GM23248 (cell line): ENCODE measurements around the gene ANXA5. TPM values are rescaled to one million over a fixed set of nuclear protein-coding genes. Genes with fewer than 3 reads are reported as not detected.
A peak's percentile ranks its signal among the peaks of the same experiment; 100 is the strongest.

Experiments
- DNase-seq: peaks from one replicate; pipeline ENCODE4 v3.0.0-alpha.2; 2015
- H2AFZ ChIP-seq: fragments of 200-600 bp; sonication (generic); 2 replicates; pipeline ENCODE4 v1.6.1; 2016; ENCODE audit warnings: antibody characterized with exemption
- H3F3A ChIP-seq: fragments of 200-600 bp; sonication (generic); 2 replicates; pipeline ENCODE4 v1.6.1; 2016; ENCODE audit warnings: mild to moderate bottlenecking, antibody characterized with exemption, mixed run types; ENCODE audit not compliant: insufficient read depth
- H3K27ac ChIP-seq: fragments of 200-600 bp; sonication (generic); 2 replicates; pipeline ENCODE4 v1.5.1; 2016; ENCODE audit warnings: mild to moderate bottlenecking
- H3K27me3 ChIP-seq: fragments of 200-600 bp; sonication (generic); replicated peaks from 2 replicates; pipeline ENCODE4 v1.6.1; 2016; ENCODE audit warnings: mild to moderate bottlenecking; ENCODE audit not compliant: insufficient read depth
- H3K36me3 ChIP-seq: fragments of 200-600 bp; sonication (generic); 2 replicates; pipeline ENCODE4 v1.6.1; 2016; ENCODE audit warnings: low read depth, mild to moderate bottlenecking
- H3K4me1 ChIP-seq: fragments of 200-600 bp; sonication (generic); 2 replicates; pipeline ENCODE4 v1.6.1; 2016; ENCODE audit warnings: mild to moderate bottlenecking; ENCODE audit not compliant: insufficient read depth
- H3K4me2 ChIP-seq: fragments of 200-600 bp; sonication (generic); one replicate; pipeline ENCODE4 v1.6.1; 2016; ENCODE audit warnings: mild to moderate bottlenecking; ENCODE audit not compliant: unreplicated experiment
- H3K4me3 ChIP-seq: fragments of 200-600 bp; sonication (generic); 2 replicates; pipeline ENCODE4 v1.5.1; 2016; ENCODE audit warnings: mild to moderate bottlenecking
- H3K79me2 ChIP-seq: fragments of 200-600 bp; sonication (generic); 2 replicates; pipeline ENCODE4 v1.6.1; 2016; ENCODE audit warnings: mild to moderate bottlenecking; ENCODE audit not compliant: insufficient read depth
- H3K9ac ChIP-seq: fragments of 200-600 bp; sonication (generic); 2 replicates; pipeline ENCODE4 v1.6.1; 2016; ENCODE audit warnings: mild to moderate bottlenecking
- H3K9me2 ChIP-seq: fragments of 200-600 bp; sonication (generic); 2 replicates; pipeline ENCODE4 v1.6.1; 2016; ENCODE audit warnings: mixed run types, mild to moderate bottlenecking, moderate library complexity; ENCODE audit not compliant: insufficient read depth
- H3K9me3 ChIP-seq: fragments of 200-600 bp; sonication (generic); one replicate; pipeline ENCODE4 v1.6.1; 2017; ENCODE audit warnings: low read depth
- H4K20me1 ChIP-seq: fragments of 200-600 bp; sonication (generic); 2 replicates; pipeline ENCODE4 v1.6.0; 2016; ENCODE audit not compliant: insufficient read depth
- EZH2 ChIP-seq: fragments of 200-600 bp; sonication (generic); IDR thresholded peaks from 2 replicates; pipeline ENCODE4 v1.6.1; 2018; ENCODE audit warnings: antibody characterized with exemption, mild to moderate bottlenecking; ENCODE audit not compliant: insufficient read depth, poor library complexity, severe bottlenecking
- EZH2phosphoT487 ChIP-seq: fragments of 200-600 bp; sonication (generic); IDR thresholded peaks from 2 replicates; pipeline ENCODE4 v1.6.1; 2018; ENCODE audit warnings: antibody characterized with exemption, moderate library complexity, mild to moderate bottlenecking, low read depth; ENCODE audit not compliant: insufficient read depth
- WGBS, 2 experiments: methylation state at CpG; one replicate each; pipeline ENCODE4 v1.1.6; 2015 to 2017; ENCODE audit warnings: low lambda C conversion rate in 2 of 2, low coverage in 1 of 2; ENCODE audit errors: missing lambda C conversion rate in 2 of 2; 5-methylcytosine and 5-hydroxymethylcytosine counted together
- in situ Hi-C: fragments of 300-500 bp; cut with MboI; formaldehyde crosslinking; loops from 2 replicates; pipeline ENCODE4 v1.15.0; 2020
- polyA plus RNA-seq: library from polyadenylated mRNA; unstranded; fragments of >200 nt; fragmentation: Nextera tagmentation; extraction: Ambion mirVana; gene quantifications from 2 replicates; pipeline ENCODE4 v1.2.1, GENCODE V29; 2016
- total RNA-seq: library from RNA; depleted of rRNA; stranded (reverse); fragments of >200 nt; shearing (Covaris generic); gene quantifications from 2 replicates; pipeline ENCODE4 v1.2.3, GENCODE V29; 2014

Gene ANXA5
- total and polyA plus RNA-seq, 2 experiments from 2014 or later, result 1,082 to 1,730 TPM

DNA sequence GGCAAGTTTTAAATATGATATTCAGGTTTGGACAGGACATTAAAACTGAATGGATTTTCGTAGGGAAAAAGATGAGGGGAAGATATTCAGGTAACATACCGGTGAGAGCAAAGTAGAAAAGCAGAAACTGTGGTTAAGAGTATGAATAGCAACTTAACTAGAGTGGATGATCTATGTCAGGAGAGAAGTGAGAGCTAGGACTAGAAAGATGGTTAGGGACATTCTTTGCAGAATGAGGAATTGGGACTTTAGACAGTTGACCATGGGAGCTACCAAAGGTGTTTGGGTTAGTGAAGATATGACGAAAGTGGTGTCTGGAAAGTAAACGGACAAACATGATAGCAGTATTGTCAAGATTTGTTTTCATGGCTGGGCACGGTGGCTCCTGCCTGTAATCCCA, 45.2 kb downstream of the ANXA5 start:
- Histone ChIP-seq H3K79me2 (no peaks in the 10 kb centered on the region), H3K4me2 (no peak overlapping the region), H3K27me3 (no peaks in the 10 kb centered on the region), H3F3A (no peaks in the 10 kb centered on the region), H3K9ac (no peak overlapping the region), H3K27ac (no peak overlapping the region), H3K9me3 (no peaks in the 10 kb centered on the region), H2AFZ (no peak overlapping the region), H4K20me1 (no peaks in the 10 kb centered on the region), H3K9me2 (no peaks in the 10 kb centered on the region), H3K36me3 (no peaks in the 10 kb centered on the region), H3K4me1 (no peaks in the 10 kb centered on the region), H3K4me3 (no peak overlapping the region)
- TF ChIP-seq EZH2phosphoT487 (no peak), EZH2 (no peak)
- WGBS, 2 experiments, result 62 to 69% methylated on average over 5 of the region's 5 CpGs
- no peak for DNase-seq
- in situ Hi-C loops, result loop anchor here (10.0 kb wide), 1 partner anchor 277 kb away; no protein-coding TSS in a partner anchor

DNA sequence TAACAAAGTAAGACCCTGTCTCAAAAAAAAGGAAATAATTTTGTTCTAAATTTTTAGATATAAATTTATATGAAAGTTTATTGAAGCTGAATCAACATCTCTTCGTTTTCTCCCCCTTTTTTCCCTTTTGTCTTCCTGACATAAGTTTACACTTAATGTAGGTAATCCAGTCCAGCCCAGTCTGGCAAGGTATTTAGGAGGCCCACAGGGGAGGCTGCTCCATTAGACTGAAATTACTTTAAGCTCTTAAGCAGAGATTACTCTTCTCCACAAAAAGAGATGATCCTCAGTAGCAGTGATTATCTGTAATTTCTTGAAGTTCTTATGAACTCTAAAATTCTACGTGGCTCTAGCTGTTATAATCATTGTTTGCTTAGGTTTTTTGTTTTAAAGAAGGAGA, 46.0 kb downstream of the ANXA5 start:
- Histone ChIP-seq H3F3A (no peaks in the 10 kb centered on the region), H3K36me3 (no peaks in the 10 kb centered on the region), H3K4me3 (no peak overlapping the region), H3K27me3 (no peaks in the 10 kb centered on the region), H3K4me2 (no peak overlapping the region), H3K4me1 (no peaks in the 10 kb centered on the region), H3K9me2 (no peaks in the 10 kb centered on the region), H2AFZ (no peak overlapping the region), H3K27ac (no peak overlapping the region), H3K79me2 (no peaks in the 10 kb centered on the region), H3K9me3 (no peaks in the 10 kb centered on the region), H3K9ac (no peak overlapping the region), H4K20me1 (no peaks in the 10 kb centered on the region)
- WGBS, 2 experiments, result 67 to 70% methylated on average over 2 of the region's 2 CpGs
- TF ChIP-seq EZH2, result no peak
- no peak for TF ChIP-seq EZH2phosphoT487
- in situ Hi-C loops, result loop anchor here (10.0 kb wide), 1 partner anchor 276 kb away; no protein-coding TSS in a partner anchor
- no peak for DNase-seq

DNA sequence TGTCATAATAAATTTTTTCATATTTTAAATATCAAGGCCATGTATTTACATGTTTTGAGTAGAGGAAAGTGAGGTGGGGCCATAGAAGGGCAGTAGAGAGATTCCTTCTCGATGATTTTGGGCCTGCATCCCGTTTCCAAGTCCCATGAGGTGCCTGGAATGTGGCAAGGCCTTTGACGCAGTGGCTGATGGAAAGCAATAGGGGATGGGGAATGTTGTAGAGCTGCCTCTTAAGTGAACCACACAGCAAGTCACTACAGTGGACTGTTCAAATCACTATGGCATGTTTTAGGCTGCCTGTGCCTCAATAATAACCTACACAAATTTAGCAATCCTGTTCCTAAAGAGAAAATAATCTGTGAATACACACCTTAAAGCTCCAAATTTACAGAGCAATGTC, 48.3 kb downstream of the ANXA5 start:
- peak; percentile 40 for DNase-seq
- in situ Hi-C loops, result no loop called here
- Histone ChIP-seq H3F3A (no peaks in the 10 kb centered on the region), H3K27ac (no peak overlapping the region), H3K9me2 (no peaks in the 10 kb centered on the region), H3K4me3 (no peak overlapping the region), H4K20me1 (no peaks in the 10 kb centered on the region), H2AFZ (no peak overlapping the region), H3K4me1 (no peaks in the 10 kb centered on the region), H3K36me3 (no peaks in the 10 kb centered on the region), H3K9me3 (no peaks in the 10 kb centered on the region), H3K27me3 (no peaks in the 10 kb centered on the region), H3K4me2 (no peak overlapping the region), H3K9ac (no peak overlapping the region), H3K79me2 (no peaks in the 10 kb centered on the region)
- no peak for TF ChIP-seq EZH2
- no peak for TF ChIP-seq EZH2phosphoT487
- WGBS, 2 experiments, result 22 to 24% methylated on average over 3 of the region's 3 CpGs

DNA sequence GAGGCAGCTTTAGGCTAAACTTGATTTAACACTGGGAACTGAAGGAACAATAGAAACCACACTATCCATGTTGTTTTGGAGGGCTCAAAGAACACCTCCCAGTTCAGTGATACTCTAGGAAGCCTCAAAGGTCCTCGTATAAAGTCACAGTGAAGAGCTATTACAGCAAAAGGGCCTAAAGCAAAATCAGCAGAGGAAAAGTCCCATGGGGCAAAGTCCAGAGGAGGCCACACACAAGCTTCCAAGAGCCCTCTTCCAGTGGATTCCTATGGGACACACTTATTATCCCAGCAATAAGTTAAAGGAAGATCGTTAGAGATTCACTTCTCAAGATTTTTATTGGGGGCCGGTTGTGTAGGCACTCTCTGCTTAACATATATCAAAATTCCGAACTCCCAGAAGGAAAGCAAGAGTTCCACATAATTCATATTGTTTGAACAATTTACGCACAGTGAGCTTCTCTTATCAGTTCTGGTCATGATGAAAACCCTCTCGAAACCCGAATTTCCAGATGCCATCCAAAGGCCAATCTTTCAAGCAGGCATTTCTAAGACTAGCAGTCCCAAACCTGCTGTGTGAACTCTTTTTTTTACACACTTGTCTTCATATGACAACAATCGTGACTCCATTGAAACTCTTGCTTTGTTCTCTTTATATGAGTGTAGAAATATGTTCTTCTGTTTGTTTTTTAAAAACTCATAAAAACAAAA, 53.7 kb downstream of the ANXA5 start:
- no peak overlapping the region for H3K4me3 ChIP-seq
- DNase-seq, result no peak
- H3K4me1 ChIP-seq, result no peaks in the 10 kb centered on the region
- no peaks in the 10 kb centered on the region for H3F3A ChIP-seq
- in situ Hi-C loops, result no loop called here
- TF ChIP-seq EZH2phosphoT487, result no peak
- no peak overlapping the region for H2AFZ ChIP-seq
- no peaks in the 10 kb centered on the region for H3K79me2 ChIP-seq
- no peaks in the 10 kb centered on the region for H3K27me3 ChIP-seq
- H3K9me2 ChIP-seq, result no peaks in the 10 kb centered on the region
- WGBS, 2 experiments, result 74 to 75% methylated on average over 8 of the region's 8 CpGs
- no peak overlapping the region for H3K9ac ChIP-seq
- no peak overlapping the region for H3K27ac ChIP-seq
- H4K20me1 ChIP-seq, result no peaks in the 10 kb centered on the region
- no peak overlapping the region for H3K4me2 ChIP-seq
- no peaks in the 10 kb centered on the region for H3K36me3 ChIP-seq
- no peaks in the 10 kb centered on the region for H3K9me3 ChIP-seq

DNA sequence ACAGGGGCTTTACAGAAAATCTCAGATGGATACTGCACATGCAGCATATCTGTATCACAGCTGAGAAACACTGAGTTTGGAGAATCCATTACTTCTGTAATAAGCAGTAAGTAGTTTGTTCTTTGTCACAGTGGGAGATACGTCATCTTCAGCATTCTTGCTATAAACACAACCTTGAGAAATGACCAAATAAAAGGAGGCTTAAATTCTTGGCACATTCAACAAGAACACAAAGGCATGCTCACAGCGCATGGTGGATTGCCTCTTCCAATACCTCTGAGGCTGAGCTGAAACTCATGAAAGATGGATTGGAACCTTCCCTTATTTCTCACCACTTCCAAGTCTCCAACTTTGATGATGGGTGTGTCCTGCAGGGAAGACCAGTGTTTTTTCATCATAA, 54.5 kb downstream of the ANXA5 start:
- H3K9me3 ChIP-seq, result no peaks in the 10 kb centered on the region
- H3K4me1 ChIP-seq, result no peaks in the 10 kb centered on the region
- H3K27me3 ChIP-seq, result no peaks in the 10 kb centered on the region
- TF ChIP-seq EZH2, result no peak
- TF ChIP-seq EZH2phosphoT487, result no peak
- in situ Hi-C loops, result no loop called here
- H3F3A ChIP-seq, result no peaks in the 10 kb centered on the region
- no peaks in the 10 kb centered on the region for H3K36me3 ChIP-seq
- no peak overlapping the region for H3K9ac ChIP-seq
- no peak overlapping the region for H3K4me3 ChIP-seq
- no peaks in the 10 kb centered on the region for H3K79me2 ChIP-seq
- no peak for DNase-seq
- H4K20me1 ChIP-seq, result no peaks in the 10 kb centered on the region
- H2AFZ ChIP-seq, result no peak overlapping the region
- no peak overlapping the region for H3K27ac ChIP-seq
- WGBS, 2 experiments, result 71 to 86% methylated on average over 2 of the region's 2 CpGs
- H3K9me2 ChIP-seq, result no peaks in the 10 kb centered on the region
- H3K4me2 ChIP-seq, result no peak overlapping the region
